GM23338 (cell line): Measurements from ENCODE around the gene ZSCAN25.

ENCODE experiments used
- CREB1 ChIP-seq: fragments of 250-450 bp; sonication (Bioruptor Pico); IDR thresholded peaks from 2 replicates; pipeline ENCODE4 v1.5.0; 2020; ENCODE audit warnings: low read depth, mild to moderate bottlenecking, moderate library complexity
- EZH2phosphoT487 ChIP-seq: fragments of 200-600 bp; sonication (generic); IDR thresholded peaks from one replicate; pipeline ENCODE4 v1.8.1; 2018; ENCODE audit warnings: antibody characterized with exemption; ENCODE audit not compliant: unreplicated experiment
- TF ChIP-seq, protein P1 (sequence below), 2 experiments: fragments of 200-600 bp in 1 of 2; sonication (generic) in 1 of 2; conservative IDR thresholded peaks; 2 replicates each; pipeline versions ENCODE4 v1.5.1 to v1.6.1; 2016 to 2017; ENCODE audit warnings: antibody characterized with exemption in 2 of 2, low read depth in 2 of 2, mild to moderate bottlenecking in 2 of 2, moderate library complexity in 1 of 2
- TF ChIP-seq, protein P2 (sequence below): IDR thresholded peaks from one replicate; pipeline ENCODE4 v1.6.1; 2018; ENCODE audit warnings: antibody characterized with exemption; ENCODE audit not compliant: unreplicated experiment

DNA sequence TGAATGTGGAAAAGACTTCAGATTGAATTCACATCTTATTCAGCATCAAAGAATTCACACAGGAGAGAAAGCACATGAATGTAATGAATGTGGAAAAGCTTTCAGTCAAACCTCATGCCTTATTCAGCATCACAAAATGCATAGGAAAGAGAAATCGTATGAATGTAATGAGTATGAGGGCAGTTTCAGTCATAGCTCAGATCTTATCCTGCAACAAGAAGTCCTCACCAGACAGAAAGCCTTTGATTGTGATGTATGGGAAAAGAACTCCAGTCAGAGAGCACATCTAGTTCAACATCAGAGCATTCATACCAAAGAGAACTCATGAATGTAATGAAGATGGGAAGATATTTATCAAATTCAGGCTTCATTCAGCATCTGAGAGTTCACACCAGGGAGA, 43.5 kb upstream of the ZSCAN25 start:
- TF ChIP-seq, protein P1, sequence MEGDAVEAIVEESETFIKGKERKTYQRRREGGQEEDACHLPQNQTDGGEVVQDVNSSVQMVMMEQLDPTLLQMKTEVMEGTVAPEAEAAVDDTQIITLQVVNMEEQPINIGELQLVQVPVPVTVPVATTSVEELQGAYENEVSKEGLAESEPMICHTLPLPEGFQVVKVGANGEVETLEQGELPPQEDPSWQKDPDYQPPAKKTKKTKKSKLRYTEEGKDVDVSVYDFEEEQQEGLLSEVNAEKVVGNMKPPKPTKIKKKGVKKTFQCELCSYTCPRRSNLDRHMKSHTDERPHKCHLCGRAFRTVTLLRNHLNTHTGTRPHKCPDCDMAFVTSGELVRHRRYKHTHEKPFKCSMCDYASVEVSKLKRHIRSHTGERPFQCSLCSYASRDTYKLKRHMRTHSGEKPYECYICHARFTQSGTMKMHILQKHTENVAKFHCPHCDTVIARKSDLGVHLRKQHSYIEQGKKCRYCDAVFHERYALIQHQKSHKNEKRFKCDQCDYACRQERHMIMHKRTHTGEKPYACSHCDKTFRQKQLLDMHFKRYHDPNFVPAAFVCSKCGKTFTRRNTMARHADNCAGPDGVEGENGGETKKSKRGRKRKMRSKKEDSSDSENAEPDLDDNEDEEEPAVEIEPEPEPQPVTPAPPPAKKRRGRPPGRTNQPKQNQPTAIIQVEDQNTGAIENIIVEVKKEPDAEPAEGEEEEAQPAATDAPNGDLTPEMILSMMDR (conservative IDR thresholded peaks at IDR 0.05; ENCODE audit: low read depth in 2 of 2) = no peak
- TF ChIP-seq CREB1 (CRISPR knock-in tag) = no peak
- TF ChIP-seq, protein P2, sequence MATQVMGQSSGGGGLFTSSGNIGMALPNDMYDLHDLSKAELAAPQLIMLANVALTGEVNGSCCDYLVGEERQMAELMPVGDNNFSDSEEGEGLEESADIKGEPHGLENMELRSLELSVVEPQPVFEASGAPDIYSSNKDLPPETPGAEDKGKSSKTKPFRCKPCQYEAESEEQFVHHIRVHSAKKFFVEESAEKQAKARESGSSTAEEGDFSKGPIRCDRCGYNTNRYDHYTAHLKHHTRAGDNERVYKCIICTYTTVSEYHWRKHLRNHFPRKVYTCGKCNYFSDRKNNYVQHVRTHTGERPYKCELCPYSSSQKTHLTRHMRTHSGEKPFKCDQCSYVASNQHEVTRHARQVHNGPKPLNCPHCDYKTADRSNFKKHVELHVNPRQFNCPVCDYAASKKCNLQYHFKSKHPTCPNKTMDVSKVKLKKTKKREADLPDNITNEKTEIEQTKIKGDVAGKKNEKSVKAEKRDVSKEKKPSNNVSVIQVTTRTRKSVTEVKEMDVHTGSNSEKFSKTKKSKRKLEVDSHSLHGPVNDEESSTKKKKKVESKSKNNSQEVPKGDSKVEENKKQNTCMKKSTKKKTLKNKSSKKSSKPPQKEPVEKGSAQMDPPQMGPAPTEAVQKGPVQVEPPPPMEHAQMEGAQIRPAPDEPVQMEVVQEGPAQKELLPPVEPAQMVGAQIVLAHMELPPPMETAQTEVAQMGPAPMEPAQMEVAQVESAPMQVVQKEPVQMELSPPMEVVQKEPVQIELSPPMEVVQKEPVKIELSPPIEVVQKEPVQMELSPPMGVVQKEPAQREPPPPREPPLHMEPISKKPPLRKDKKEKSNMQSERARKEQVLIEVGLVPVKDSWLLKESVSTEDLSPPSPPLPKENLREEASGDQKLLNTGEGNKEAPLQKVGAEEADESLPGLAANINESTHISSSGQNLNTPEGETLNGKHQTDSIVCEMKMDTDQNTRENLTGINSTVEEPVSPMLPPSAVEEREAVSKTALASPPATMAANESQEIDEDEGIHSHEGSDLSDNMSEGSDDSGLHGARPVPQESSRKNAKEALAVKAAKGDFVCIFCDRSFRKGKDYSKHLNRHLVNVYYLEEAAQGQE = no peak
- TF ChIP-seq EZH2phosphoT487 = no peak
